Measurements from ENCODE around the gene CYP17A1.
"Not testable (repeated sequence)": the region's sequence is repeated elsewhere in the genome, so short reads cannot be mapped to it uniquely, and the experiment has no call there.

CYP17A1 gene

GRCh38 chr10:102869258-102870198 is 32.3 kb upstream of the CYP17A1 start, which contains the start of gene AS3MT:
TSS of gene AS3MT (plus strand) at chr10:102869470. CDS start at chr10:102869593, 123 bp downstream.
- no peak for TF ChIP-seq CTCF (IDR thresholded peaks at IDR 0.05; ENCODE audit: extremely low read depth, insufficient read depth, missing control alignments)
- DNase-seq (ENCODE audit: low spot score), result peak; percentile 45
- in situ Hi-C loops (cut with MboI; ENCODE audit: low pct_unique_long_range_greater_than_20kb, low sequenced_read_pairs, unreplicated experiment), result no loop called here

DNA sequence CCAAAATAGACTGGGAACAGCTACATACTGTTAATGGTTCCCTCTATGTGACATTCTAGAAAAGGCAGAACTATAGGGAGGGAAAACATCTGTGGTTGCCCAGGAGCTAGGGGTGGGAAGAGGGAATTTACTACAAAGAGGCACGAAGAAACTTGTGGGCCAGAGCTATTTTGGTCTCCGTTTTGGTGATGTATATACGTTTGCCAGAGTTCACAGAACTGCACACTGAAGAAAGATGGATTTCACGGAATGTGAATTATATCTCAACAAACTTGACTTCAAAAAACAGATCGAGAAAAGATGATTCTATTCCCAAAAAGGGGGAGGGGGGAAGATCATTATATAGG is 31.7 kb upstream of the CYP17A1 start:
- in situ Hi-C loops (cut with MboI; ENCODE audit: low pct_unique_long_range_greater_than_20kb, low sequenced_read_pairs, unreplicated experiment), result no loop called here
- TF ChIP-seq CTCF (IDR thresholded peaks at IDR 0.05; ENCODE audit: extremely low read depth, insufficient read depth, missing control alignments), result no peak
- peak; percentile 14 for DNase-seq (ENCODE audit: low spot score)

GRCh38 chr10:102865620-102866019 is 28.4 kb upstream of the CYP17A1 start:
- no peak for DNase-seq (ENCODE audit: low spot score)

GRCh38 chr10:102863660-102864059 is 26.4 kb upstream of the CYP17A1 start:
- in situ Hi-C loops (cut with MboI; ENCODE audit: low pct_unique_long_range_greater_than_20kb, low sequenced_read_pairs, unreplicated experiment), result no loop called here
- DNase-seq (ENCODE audit: low spot score), result no peak
- TF ChIP-seq CTCF (IDR thresholded peaks at IDR 0.05; ENCODE audit: extremely low read depth, insufficient read depth, missing control alignments), result no peak

More at GRCh38 chr10:102865620-102866019, 28.4 kb upstream of the CYP17A1 start:
- TF ChIP-seq CTCF (IDR thresholded peaks at IDR 0.05; ENCODE audit: extremely low read depth, insufficient read depth, missing control alignments), result no peak
- in situ Hi-C loops (cut with MboI; ENCODE audit: low pct_unique_long_range_greater_than_20kb, low sequenced_read_pairs, unreplicated experiment), result no loop called here

DNA sequence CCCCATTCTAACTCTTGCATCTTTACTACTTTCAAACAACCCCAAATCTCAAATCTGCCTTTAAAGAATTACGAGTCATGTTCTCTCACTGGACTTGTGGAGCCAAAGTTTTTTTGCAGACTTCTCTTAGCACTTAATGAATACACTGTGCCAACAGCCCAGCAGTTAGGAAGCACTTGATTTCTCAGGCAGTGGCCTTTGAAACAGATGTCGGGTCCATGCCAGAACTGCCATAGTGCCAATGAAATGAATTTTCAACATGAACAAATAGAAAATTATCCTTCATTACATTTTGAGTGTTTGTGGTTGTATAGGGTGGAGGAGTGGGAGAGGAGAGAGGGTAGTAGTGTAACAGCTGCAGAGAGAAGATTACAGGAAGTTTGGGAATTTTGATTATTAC is 22.7 kb upstream of the CYP17A1 start:
- TF ChIP-seq CTCF (IDR thresholded peaks at IDR 0.05; ENCODE audit: extremely low read depth, insufficient read depth, missing control alignments), result no peak
- in situ Hi-C loops (cut with MboI; ENCODE audit: low pct_unique_long_range_greater_than_20kb, low sequenced_read_pairs, unreplicated experiment), result no loop called here
- no peak for DNase-seq (ENCODE audit: low spot score)

GRCh38 chr10:102856758-102857424 is 19.7 kb upstream of the CYP17A1 start:
- in situ Hi-C loops (cut with MboI; ENCODE audit: low pct_unique_long_range_greater_than_20kb, low sequenced_read_pairs, unreplicated experiment), result no loop called here
- no peak for TF ChIP-seq CTCF (IDR thresholded peaks at IDR 0.05; ENCODE audit: extremely low read depth, insufficient read depth, missing control alignments)
- no peak for DNase-seq (ENCODE audit: low spot score)

GRCh38 chr10:102855731-102856436 is 18.7 kb upstream of the CYP17A1 start:
- DNase-seq (ENCODE audit: low spot score); in situ Hi-C loops (cut with MboI; ENCODE audit: low pct_unique_long_range_greater_than_20kb, low sequenced_read_pairs, unreplicated experiment): not testable (repeated sequence)

- in situ Hi-C loops (cut with MboI; ENCODE audit: low pct_unique_long_range_greater_than_20kb, low sequenced_read_pairs, unreplicated experiment); DNase-seq (ENCODE audit: low spot score): not testable (repeated sequence)
Observed at GRCh38 chr10:102853237-102853636, 16.0 kb upstream of the CYP17A1 start.

Data from GM13977 (cell line).